Left cardiac atrium (tissue), 4 donors: Measurements from ENCODE around the gene MBD3L5. TPM values are rescaled to one million over a fixed set of nuclear protein-coding genes. Genes with fewer than 3 reads are reported as not detected.

ENCODE experiments used
- ATAC-seq, 2 donors: fragments of 200-7000 bp; cut with Tn5 transposase; one replicate each; pipeline ENCODE4 v1.9.1; 2020; ENCODE audit warnings: mild to moderate bottlenecking in 2 of 2, moderate library complexity in 2 of 2
- DNase-seq: peaks from one replicate; pipeline ENCODE4 v3.0.0-alpha.2; 2020
- intact Hi-C, 2 donors: fragments of 100-400 bp; cut with DNase I; formaldehyde crosslinking; loops; one replicate each; pipeline versions ENCODE4 v1.14.1 to v1.15.1; 2022 to 2023
- total RNA-seq, 2 donors: library from RNA; stranded (reverse); fragmentation: NEBNext Ultra II Directional; extraction: Animal tissue kit (Norgen Biotek cat#: 25700); gene quantifications; one replicate each; pipeline ENCODE4 v1.2.1, GENCODE V29; 2021
- donor health status: DM: no; HTN: yes; CAD: no.
- donor health status: DM: no; HTN: yes; CAD: no; lungs with severe emphysema.
- donor health status: DM: yes; HTN: yes; CAD: no.
- donor health status: Dilated cardiomyopathy.

MBD3L5 gene
- total RNA-seq, 2 donors from 2014 or later = not detected

GRCh38 chr19:7078008-7078407, 47.6 kb downstream of the MBD3L5 start:
- intact Hi-C loops = no loop called here
- no peak for ATAC-seq

More at GRCh38 chr19:7078008-7078407, 47.6 kb downstream of the MBD3L5 start:
- DNase-seq = no peak

Other genes with a start within 250 kb of the MBD3L5 start
- gene ADGRE1, start 143.0 kb upstream of the MBD3L5 start, total RNA-seq = under 1 TPM; 0.21 to 0.31 TPM
- gene MBD3L2B, start 9.1 kb upstream of the MBD3L5 start, total RNA-seq = not detected
- gene MBD3L4, start 9.6 kb downstream of the MBD3L5 start, total RNA-seq = not detected
- gene MBD3L2, start 18.7 kb downstream of the MBD3L5 start, total RNA-seq = not detected
- not detected for gene MBD3L3, start 28.1 kb downstream of the MBD3L5 start, total RNA-seq
- gene ZNF557, start 39.1 kb downstream of the MBD3L5 start, total RNA-seq = 1 to 10 TPM; 4.4 to 6.3 TPM